GM19238 (cell line): ENCODE data around the gene CABP1.

Source experiments
- DNase-seq: peaks from one replicate; pipeline ENCODE4 v3.0.0; 2011; ENCODE audit warnings: low spot score; ENCODE audit not compliant: insufficient read length

CABP1 gene

DNA sequence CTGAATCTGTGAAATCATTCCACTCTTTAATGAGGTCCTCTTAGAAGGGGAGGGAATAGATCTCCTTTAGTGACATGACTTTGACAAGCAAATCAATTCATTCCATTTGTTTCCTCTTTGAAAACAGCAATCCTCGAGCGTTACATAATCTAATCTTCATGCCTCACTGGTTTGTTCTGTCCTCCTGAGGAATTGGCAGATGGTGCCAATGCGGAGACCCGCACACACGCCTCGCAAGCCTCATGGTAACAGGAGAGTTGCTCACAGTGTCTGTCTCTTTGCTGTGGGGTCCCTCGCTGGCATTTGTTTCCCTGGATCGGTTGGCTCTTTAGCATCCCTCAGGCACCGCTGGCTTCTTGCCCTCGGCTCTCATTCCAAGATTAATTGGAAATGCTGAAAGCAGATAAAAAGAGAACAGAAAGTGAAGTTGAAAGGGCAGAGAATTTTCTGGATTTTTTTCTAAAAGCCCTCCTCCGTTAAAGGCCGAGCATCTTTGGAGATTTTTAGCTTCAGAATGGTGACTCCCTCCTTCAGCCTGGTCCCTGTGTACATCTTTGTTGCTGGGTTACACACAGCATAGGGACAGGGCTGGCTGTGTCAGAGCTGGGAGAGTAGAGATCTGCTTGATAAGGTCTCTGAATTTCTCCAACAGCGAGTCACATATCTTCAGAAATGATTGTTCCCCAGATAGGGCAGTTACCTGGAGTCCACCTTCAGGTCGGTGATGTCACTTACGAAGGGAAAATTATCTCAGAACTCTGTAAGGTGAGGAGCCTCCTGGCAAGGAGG lies 10.1 kb upstream of the CABP1 start:
- no peak for DNase-seq

DNA sequence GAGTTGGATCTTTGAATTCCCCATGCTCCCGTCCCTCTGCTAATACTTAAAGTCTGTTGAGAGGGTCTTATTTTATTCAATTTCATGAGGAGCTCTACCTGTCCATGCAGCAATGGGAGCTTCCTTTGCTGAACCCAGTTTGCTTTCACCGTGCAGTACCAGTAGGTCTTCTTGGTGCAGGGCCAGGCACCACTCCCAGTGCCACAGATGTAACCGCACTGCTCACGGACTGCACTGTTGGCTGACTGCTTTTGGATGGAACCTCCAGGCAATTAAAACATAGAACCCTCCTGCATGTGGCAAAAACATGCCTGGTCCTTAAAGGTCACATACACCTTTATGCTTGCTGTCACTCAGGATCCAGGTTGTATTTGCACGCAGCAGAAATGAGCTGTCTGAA lies 9.3 kb upstream of the CABP1 start:
- no peak for DNase-seq

GRCh38 chr12:120640861-120641833 lies 721 bp downstream of the CABP1 start:
- DNase-seq = peak; percentile 35

GRCh38 chr12:120642121-120642520 lies 1.7 kb downstream of the CABP1 start:
- no peak for DNase-seq

- no peak for DNase-seq
These were observed 2.4 kb downstream of the CABP1 start for GRCh38 chr12:120642826-120643225.

- no peak for DNase-seq
These were observed 3.1 kb downstream of the CABP1 start for GRCh38 chr12:120643574-120643973.

DNA sequence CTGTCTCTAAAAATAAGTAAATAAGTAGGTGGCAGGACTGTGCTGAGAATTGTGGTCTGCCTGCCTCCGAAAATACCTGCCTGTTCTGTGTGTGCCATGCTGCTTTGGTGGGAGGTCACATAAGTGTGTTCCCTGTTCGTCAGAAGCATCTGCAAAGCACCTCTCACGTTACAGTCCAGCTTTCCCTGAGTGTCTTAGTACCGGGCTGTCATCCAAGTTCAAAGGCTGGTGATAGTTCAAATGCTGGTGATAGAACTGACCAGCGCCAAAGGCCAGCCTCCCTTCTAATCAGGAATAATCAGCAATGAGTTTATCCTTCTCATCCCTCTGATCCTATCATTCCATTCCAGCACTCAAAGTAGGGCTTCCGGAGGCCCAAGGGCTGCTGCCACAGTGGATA lies 5.6 kb downstream of the CABP1 start:
- DNase-seq = no peak

GRCh38 chr12:120647375-120647755 lies 6.9 kb downstream of the CABP1 start:
- DNase-seq = no peak

GRCh38 chr12:120649442-120650232 lies 9.2 kb downstream of the CABP1 start:
- no peak for DNase-seq

DNA sequence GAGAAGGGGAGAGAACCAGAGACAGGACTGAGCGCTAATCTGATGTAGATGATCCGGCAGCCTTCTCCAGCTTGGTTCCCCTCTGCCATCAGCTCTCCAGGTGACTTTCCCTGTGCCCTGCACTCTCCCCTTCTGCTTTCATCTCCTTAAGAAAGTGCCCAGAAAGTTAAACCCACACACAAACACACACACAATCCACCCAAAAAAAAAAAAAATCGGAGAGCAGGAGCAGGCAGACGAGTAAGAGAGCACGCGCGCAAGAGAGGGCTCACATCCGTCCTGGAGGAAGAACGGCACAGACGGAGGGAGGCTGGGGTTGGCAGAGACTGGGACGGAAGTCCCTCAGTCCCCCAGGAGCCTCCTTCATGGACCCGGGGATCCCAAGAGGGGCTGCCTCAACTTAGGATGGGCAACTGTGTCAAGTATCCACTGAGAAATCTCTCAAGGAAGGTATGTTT lies 9.8 kb downstream of the CABP1 start:
- DNase-seq = no peak

DNA sequence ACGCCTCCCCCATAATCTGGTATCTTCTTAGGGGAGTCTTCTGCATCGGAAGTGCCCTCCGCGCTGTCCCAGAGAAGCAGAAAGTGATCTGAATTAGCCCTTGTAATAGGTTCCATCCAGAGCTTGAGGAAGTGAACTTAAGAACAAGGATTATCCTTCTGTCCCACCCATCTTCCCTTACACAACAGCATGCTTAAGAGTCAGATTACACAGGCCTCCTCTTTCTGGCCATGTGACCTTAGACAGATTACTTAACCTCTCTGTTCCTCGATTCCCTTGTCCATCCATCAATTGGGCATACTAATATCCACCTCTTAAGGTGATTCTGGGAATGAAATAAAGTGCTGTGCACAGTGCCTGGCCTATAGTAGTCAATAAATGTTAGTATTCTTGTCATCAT lies 11.4 kb downstream of the CABP1 start:
- DNase-seq = no peak

DNA sequence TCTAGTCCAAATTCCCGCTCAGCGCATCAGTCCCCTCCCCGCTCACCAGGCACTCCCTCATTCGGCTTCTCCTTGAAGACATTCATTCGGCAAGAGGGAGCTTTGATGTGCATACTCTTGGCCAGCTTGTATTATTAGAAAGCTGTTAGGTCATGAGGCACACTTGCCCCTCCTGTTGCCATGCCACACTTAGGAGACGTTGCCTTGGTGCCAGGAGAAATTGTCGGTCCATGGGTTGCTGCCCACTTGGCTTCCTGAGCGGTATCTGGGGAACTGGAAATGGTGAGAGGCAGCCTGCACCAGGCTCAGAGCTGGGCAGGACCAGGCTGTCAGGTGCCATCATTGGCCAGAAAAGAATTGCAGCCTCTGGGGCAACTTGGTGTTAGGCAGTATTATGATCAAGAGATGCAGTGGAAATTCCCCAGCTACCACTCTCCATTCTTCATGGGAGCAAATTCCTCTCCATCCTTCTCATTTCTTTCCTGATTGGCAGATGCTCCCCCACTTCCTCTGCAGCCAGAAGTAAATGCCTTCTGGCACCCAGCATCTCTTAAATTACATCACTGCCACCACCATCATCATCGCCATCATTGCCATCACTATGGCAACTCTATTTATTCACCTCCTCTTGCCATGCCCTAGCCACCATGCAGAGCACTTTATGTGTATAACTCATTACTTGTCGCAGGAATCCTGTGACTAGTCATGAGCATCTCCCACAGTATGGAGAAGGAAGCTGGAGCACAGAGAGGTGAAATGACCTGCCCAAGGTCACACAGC lies 12.4 kb downstream of the CABP1 start:
- no peak for DNase-seq

DNA sequence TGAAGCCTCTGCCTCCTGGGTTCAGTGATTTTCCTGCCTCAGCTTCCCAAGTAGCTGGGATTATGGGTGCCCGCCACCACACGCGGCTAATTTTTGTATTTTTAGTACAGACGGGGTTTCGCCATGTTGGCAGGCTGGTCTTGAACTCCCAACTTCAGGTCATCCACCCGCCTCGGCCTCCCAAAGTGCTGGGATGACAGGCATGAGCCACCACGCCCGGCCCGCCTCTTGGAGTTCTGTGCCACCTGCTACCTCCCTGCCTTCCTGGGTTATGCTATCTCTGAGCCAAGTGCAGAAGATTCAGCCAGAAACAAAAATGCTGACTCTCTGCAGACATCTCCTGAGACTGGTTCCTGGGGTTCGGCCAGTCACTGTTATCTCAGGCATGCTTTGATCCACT lies 13.2 kb downstream of the CABP1 start:
- no peak for DNase-seq

DNA sequence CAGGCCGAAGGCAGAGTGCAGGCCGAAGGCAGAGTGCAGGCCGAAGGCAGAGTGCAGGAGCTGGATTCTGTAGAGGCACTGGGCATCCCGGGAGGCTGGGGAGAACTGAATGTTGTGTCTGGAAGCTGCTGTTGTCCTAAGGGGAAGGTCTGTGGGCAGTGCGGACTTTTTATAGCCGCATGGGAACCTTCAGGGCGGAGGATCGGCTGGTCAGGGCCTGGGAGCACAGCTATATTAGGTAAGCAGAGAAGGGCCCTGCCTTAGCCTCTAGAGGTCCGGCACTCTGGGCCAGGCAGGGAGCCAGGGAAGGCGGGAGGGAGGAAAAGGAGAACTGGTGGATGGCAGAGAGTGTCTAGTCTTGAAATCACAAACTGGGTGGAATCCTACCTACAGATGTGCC lies 14.2 kb downstream of the CABP1 start:
- DNase-seq = no peak

DNA sequence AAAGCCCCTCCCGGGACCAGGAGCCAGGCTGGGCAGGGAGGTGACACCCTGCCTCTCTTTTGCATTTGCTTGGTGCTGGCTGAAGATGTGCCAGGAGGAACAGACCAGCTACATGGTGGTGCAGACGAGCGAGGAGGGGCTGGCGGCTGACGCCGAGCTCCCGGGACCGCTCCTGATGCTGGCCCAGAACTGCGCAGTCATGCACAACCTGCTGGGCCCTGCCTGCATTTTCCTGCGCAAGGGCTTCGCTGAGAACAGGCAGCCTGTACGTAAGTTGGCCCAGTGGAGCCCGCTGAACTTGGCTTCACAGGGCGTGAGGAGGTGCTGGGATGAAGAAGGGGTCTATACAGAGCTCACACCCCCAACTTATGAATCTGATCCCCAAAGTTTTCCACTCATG lies 15.6 kb downstream of the CABP1 start:
- DNase-seq = no peak

GRCh38 chr12:120658286-120659150 lies 18.1 kb downstream of the CABP1 start:
- no peak for DNase-seq

GRCh38 chr12:120659151-120659525 lies 18.7 kb downstream of the CABP1 start:
- DNase-seq = no peak

- no peak for DNase-seq
These were observed 21.0 kb downstream of the CABP1 start for GRCh38 chr12:120661432-120661831.

GRCh38 chr12:120662879-120663278 lies 22.5 kb downstream of the CABP1 start:
- DNase-seq = peak; percentile 77

- no peak for DNase-seq
These were observed 23.3 kb downstream of the CABP1 start for GRCh38 chr12:120663741-120664140.
